ENCODE measurements around the gene CABLES2. TPM values are rescaled to one million over a fixed set of nuclear protein-coding genes. Genes with fewer than 3 reads are reported as not detected.

The CABLES2 gene
- 3.0 and 3.7 TPM in 2 replicates for total RNA-seq

GRCh38 chr20:62407221-62407992 lies at the start of gene CABLES2:
TSS of gene CABLES2 (minus strand) at chr20:62407285. CDS start at chr20:62407276, 9 bp downstream.

GRCh38 chr20:62427172-62428001 lies 20.3 kb upstream of the CABLES2 start, which contains the start of gene RBBP8NL:
TSS of gene RBBP8NL (minus strand) at chr20:62427539. CDS start at chr20:62419647, 7,892 bp downstream.

GRCh38 chr20:62386383-62387218 lies 20.5 kb downstream of the CABLES2 start, which contains the start of gene RPS21:
TSS of gene RPS21 (plus strand) at chr20:62387103. CDS start at chr20:62387339, 236 bp downstream.

GRCh38 chr20:62367136-62367632 lies 39.9 kb downstream of the CABLES2 start, which contains the start of gene LAMA5:
TSS of gene LAMA5 (minus strand) at chr20:62367312. CDS start at chr20:62367245, 67 bp downstream.

Other genes with a start within 250 kb of the CABLES2 start
- 16.2 and 40.8 TPM in 2 replicates for gene MTG2, start 224.3 kb downstream of the CABLES2 start, total RNA-seq
- gene HRH3, start 187.0 kb downstream of the CABLES2 start, total RNA-seq, result not detected in 2 replicates
- gene OSBPL2, start 168.8 kb downstream of the CABLES2 start, total RNA-seq, result 14.1 and 16.3 TPM in 2 replicates
- gene ADRM1, start 104.3 kb downstream of the CABLES2 start, total RNA-seq, result 119 and 169 TPM in 2 replicates
- gene LAMA5, start 40.0 kb downstream of the CABLES2 start, total RNA-seq, result 36.6 and 74.3 TPM in 2 replicates
- 1,933 and 5,001 TPM in 2 replicates for gene RPS21, start 20.2 kb downstream of the CABLES2 start, total RNA-seq
- gene RBBP8NL, start 20.3 kb upstream of the CABLES2 start, total RNA-seq, result under 0.01 TPM in 1 of 2 replicates, not detected in the other
- gene GATA5, start 68.7 kb upstream of the CABLES2 start, total RNA-seq, result 0.32 TPM in 1 of 2 replicates, not detected in the other
- gene SLCO4A1, start 235.2 kb upstream of the CABLES2 start, total RNA-seq, result not detected in 2 replicates